Heart right ventricle (tissue), 16 donors: ENCODE results near the gene TPRA1. TPM values are rescaled to one million over a fixed set of nuclear protein-coding genes. Genes with fewer than 3 reads are reported as not detected.
A peak's percentile ranks its signal among the peaks of the same experiment; 100 is the strongest.

Source experiments
- ATAC-seq, 8 donors: fragments of 200-7000 bp; cut with Tn5 transposase; one replicate each; pipeline ENCODE4 v1.9.1; 2020; ENCODE audit warnings: mild to moderate bottlenecking in 8 of 8, moderate library complexity in 8 of 8, moderate number of reproducible peaks in 1 of 8
- DNase-seq, 2 donors: peaks; one replicate each; pipeline ENCODE4 v3.0.0-alpha.2; 2020
- H3K27ac ChIP-seq, 10 donors: fragments of 200-600 bp; sonication (generic) in 2 of 10; one replicate each; pipeline versions ENCODE4 v1.5.0 to v1.8.0; 2020 to 2022; ENCODE audit warnings: mild to moderate bottlenecking in 3 of 10
- H3K27me3 ChIP-seq, 7 donors: fragments of 200-600 bp; one replicate each; pipeline ENCODE4 v1.8.0; 2021 to 2022; ENCODE audit warnings: mild to moderate bottlenecking in 2 of 7
- H3K36me3 ChIP-seq, 9 donors: fragments of 200-600 bp; sonication (generic) in 1 of 9; one replicate each; pipeline versions ENCODE4 v1.5.0 to v1.8.0; 2020 to 2022; ENCODE audit warnings: mild to moderate bottlenecking in 2 of 9
- H3K4me1 ChIP-seq, 9 donors: fragments of 200-600 bp; sonication (generic) in 1 of 9; one replicate each; pipeline versions ENCODE4 v1.5.0 to v1.8.0; 2020 to 2022; ENCODE audit warnings: mild to moderate bottlenecking in 4 of 9
- H3K4me3 ChIP-seq, 10 donors: fragments of 200-600 bp; sonication (generic) in 2 of 10; one replicate each; pipeline versions ENCODE4 v1.5.0 to v1.8.0; 2020 to 2022; ENCODE audit warnings: mild to moderate bottlenecking in 7 of 10, moderate library complexity in 2 of 10
- H3K9me3 ChIP-seq, 11 donors: fragments of 200-600 bp in 10 of 11; sonication (generic) in 2 of 11; one replicate each; pipeline versions ENCODE4 v1.5.0 to v1.8.0; 2013 to 2022; ENCODE audit warnings: mild to moderate bottlenecking in 2 of 11, control low read depth in 1 of 11, moderate library complexity in 1 of 11
- WGBS, 2 donors: extraction: QIAGEN DNeasy Blood & Tissue Kit; methylation state at CpG; one replicate each; pipeline ENCODE4 v1.1.7; 2013; ENCODE audit warnings: inconsistent platforms in 1 of 2; 5-methylcytosine and 5-hydroxymethylcytosine counted together
- intact Hi-C, 10 donors: fragments of 100-400 bp; cut with DNase I; formaldehyde crosslinking; loops; one replicate each; pipeline versions ENCODE4 v1.11.1 to v1.14.2; 2022
- polyA plus RNA-seq, 2 donors: library from polyadenylated mRNA; stranded (reverse); fragments of 200-250 nt; gene quantifications; one replicate each; pipeline ENCODE4 v1.2.3, GENCODE V29; 2013
- total RNA-seq, 10 donors: library from RNA; stranded (reverse); fragmentation: NEBNext Ultra II Directional in 3 of 10; extraction: Animal tissue kit (Norgen Biotek cat#: 25700) in 3 of 10; gene quantifications; one replicate each; pipeline versions ENCODE4 v1.2.1 to v1.2.4, GENCODE V29; 2021 to 2023
- TF ChIP-seq, protein P1 (sequence below), 9 donors: fragments of 200-600 bp; sonication (generic) in 2 of 9; IDR thresholded peaks; one replicate each; pipeline versions ENCODE4 v1.5.0 to v1.8.0; 2021 to 2022; ENCODE audit warnings: antibody characterized with exemption in 9 of 9, mild to moderate bottlenecking in 5 of 9, moderate library complexity in 1 of 9
- donor health status: Arrhythmogenic right ventricular cardiomyopathy.
- donor health status: ischemic (EF 13 %, LVEDD 7.1; RV severe dilation, severe dysfunction).
- donor health status: healthy with polysubstance abuse.
- donor health status: DM: no; HTN: yes; CAD: no.
- donor health status: DM: no; HTN: no; CAD: no.
- donor health status: ischemic (EF 25% LVEDD 6.9; RV normal size, moderate dysfunction).
- donor health status: ischemic (EF 25% LVEDD 5.7; RV mildly dilated, moderate dysfunction).
- donor health status: healthy.
- donor health status: DM: yes; HTN: yes; CAD: no.
- donor health status: Ischemic cardiomyopathy.
- donor health status: ischemic (EF 35%, LVEDD 5.7; RV mildly dilated, moderate dysfunction).
- donor health status: nonischemic (EF 11% LVEDD 7.7; RV severe dilation, severe dysfunction).
- donor health status: DM: yes; HTN: yes; CAD: no.
- donor health status: PGD.
- donor health status: ischemic (EF 29% LVEDD 5.4; RV normal size, mild dysfunction).
- donor health status: nonischemic (EF 23%, LVEDD 6.1; RV moderate dilation, normal function).

The TPRA1 gene
- total and polyA plus RNA-seq, 12 donors, result 11.0 to 26.0 (median 17.3) TPM

- no peaks in the 10 kb centered on the region for H3K9me3 ChIP-seq
- ATAC-seq (no peak), DNase-seq (no peak)
- intact Hi-C loops, result no loop called here
- TF ChIP-seq, protein P1, sequence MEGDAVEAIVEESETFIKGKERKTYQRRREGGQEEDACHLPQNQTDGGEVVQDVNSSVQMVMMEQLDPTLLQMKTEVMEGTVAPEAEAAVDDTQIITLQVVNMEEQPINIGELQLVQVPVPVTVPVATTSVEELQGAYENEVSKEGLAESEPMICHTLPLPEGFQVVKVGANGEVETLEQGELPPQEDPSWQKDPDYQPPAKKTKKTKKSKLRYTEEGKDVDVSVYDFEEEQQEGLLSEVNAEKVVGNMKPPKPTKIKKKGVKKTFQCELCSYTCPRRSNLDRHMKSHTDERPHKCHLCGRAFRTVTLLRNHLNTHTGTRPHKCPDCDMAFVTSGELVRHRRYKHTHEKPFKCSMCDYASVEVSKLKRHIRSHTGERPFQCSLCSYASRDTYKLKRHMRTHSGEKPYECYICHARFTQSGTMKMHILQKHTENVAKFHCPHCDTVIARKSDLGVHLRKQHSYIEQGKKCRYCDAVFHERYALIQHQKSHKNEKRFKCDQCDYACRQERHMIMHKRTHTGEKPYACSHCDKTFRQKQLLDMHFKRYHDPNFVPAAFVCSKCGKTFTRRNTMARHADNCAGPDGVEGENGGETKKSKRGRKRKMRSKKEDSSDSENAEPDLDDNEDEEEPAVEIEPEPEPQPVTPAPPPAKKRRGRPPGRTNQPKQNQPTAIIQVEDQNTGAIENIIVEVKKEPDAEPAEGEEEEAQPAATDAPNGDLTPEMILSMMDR (IDR thresholded peaks at IDR 0.05), result no peak
- WGBS, 2 donors, result 78 to 85% methylated on average over 12 of the region's 12 CpGs
- peaks cover 6 to 17% (median 10%) of the 10 kb centered on the region in 9 donors for H3K4me1 ChIP-seq
- no peaks in the 10 kb centered on the region for H3K36me3 ChIP-seq
- no peak overlapping the region for H3K4me3 ChIP-seq
- H3K27ac ChIP-seq, result no peak overlapping the region
- peaks cover 0 to 36% (median 24%) of the 10 kb centered on the region in 7 donors for H3K27me3 ChIP-seq
Measured at GRCh38 chr3:127630811-127631714, 40.5 kb upstream of the TPRA1 start.

- peak overlapping the region; percentile 21 to 62 (median 53) for H3K4me3 ChIP-seq
- no peak for DNase-seq
- intact Hi-C loops, result no loop called here
- H3K27me3 ChIP-seq, result peaks cover 0 to 36% (median 23%) of the 10 kb centered on the region in 7 donors
- H3K36me3 ChIP-seq, result no peaks in the 10 kb centered on the region
- no peak overlapping the region for H3K27ac ChIP-seq
- peak in 5 of 8 donors; percentile 2 to 53 (median 19) for ATAC-seq
- TF ChIP-seq, protein P1 (IDR thresholded peaks at IDR 0.05), result no peak
- no peaks in the 10 kb centered on the region for H3K9me3 ChIP-seq
- 21 to 30% methylated on average over 54 to 65 of the region's 65 CpGs for WGBS, 2 donors
- H3K4me1 ChIP-seq, result peaks cover 6 to 17% (median 10%) of the 10 kb centered on the region in 9 donors
Measured at GRCh38 chr3:127629467-127630403, 39.2 kb upstream of the TPRA1 start.

DNA sequence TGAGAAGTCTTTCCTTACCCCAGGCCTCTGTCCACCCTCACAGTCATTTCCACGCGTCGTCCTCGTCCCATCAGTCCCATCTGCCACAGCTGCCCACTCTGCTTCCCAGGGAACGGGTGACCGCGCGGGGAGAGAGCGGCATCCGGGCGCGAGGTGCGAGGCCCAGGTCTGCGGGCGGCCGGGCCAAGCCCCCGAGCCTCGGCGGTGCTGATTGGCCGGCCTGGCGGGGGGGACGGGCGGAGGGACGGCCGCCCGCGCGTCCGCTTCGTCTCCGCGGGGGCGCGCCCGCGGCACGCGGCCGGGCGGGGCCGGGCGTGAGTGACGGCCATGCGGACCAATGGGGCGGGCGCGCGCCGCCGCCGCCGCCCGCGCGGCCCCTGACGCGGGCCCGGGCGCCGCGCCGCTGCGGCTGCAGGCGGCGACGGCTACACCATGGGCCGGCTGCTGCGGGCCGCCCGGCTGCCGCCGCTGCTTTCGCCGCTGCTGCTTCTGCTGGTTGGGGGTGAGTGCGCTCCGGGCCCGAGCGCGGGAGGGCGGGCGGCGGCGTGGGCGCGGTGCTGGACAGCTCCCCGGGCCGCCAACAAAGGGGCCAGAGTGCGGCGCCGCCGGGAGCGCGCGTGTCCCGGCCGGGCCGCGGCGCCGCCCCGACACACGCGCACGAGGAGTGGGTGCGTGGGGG is 38.4 kb upstream of the TPRA1 start, which contains the start of gene PODXL2:
Gene PODXL2, plus strand, starts transcription at position 398 of the 679 bp plus-strand sequence. Its CDS starts 35 bp downstream, at position 433.
- H3K9me3 ChIP-seq, result no peaks in the 10 kb centered on the region
- H3K4me1 ChIP-seq, result peaks cover 6 to 17% (median 10%) of the 10 kb centered on the region in 9 donors
- peak; percentile 49 to 57 for DNase-seq
- intact Hi-C loops, result no loop called here
- TF ChIP-seq, protein P1 (IDR thresholded peaks at IDR 0.05), result no peak
- H3K36me3 ChIP-seq, result no peaks in the 10 kb centered on the region
- peaks cover 0 to 36% (median 23%) of the 10 kb centered on the region in 7 donors for H3K27me3 ChIP-seq
- H3K4me3 ChIP-seq, result peak within 1 kb of the TSS; percentile 21 to 62 (median 53)
- no peak within 1 kb of the TSS for H3K27ac ChIP-seq
- 2 to 3% methylated on average over 87 to 105 of the region's 105 CpGs for WGBS, 2 donors
- peak; percentile 70 to 93 (median 79) for ATAC-seq
